CD4-positive, alpha-beta memory T cell (primary cell): ENCODE results near the gene ESYT2. TPM values are rescaled to one million over a fixed set of nuclear protein-coding genes. Genes with fewer than 3 reads are reported as not detected.
A peak's percentile ranks its signal among the peaks of the same experiment; 100 is the strongest.

Experiments
- CTCF ChIA-PET: fragments of 350-600 bp; sonication (Branson Sonifier 250); formaldehyde crosslinking; loops from one replicate; lab custom pipeline; 2021; ENCODE audit warnings: inconsistent platforms; ENCODE audit not compliant: partially characterized antibody; lab: Charles Lee
- POLR2A ChIA-PET: fragments of 350-600 bp; sonication (Branson Sonifier 250); formaldehyde crosslinking; loops from one replicate; lab custom pipeline; 2021; ENCODE audit not compliant: partially characterized antibody; lab: Charles Lee
- DNase-seq, 5 donors: peaks; one replicate each; pipeline versions ENCODE4 v3.0.0 to v3.0.0-alpha.2; 2020 to 2022; ENCODE audit warnings: mixed read lengths in 1 of 5
- H3K27ac ChIP-seq: one replicate; pipeline ENCODE4 v1.7.0; 2013; ENCODE audit warnings: low read depth, low read length
- H3K27me3 ChIP-seq: 2 replicates; pipeline ENCODE4 v1.7.0; 2013; ENCODE audit warnings: mild to moderate bottlenecking, low read length, moderate library complexity; ENCODE audit not compliant: insufficient read depth
- H3K36me3 ChIP-seq: 2 replicates; pipeline ENCODE4 v1.7.0; 2013; ENCODE audit warnings: mild to moderate bottlenecking, low read length, moderate library complexity; ENCODE audit not compliant: insufficient read depth
- H3K4me1 ChIP-seq: 2 replicates; pipeline ENCODE4 v1.7.0; 2013; ENCODE audit warnings: mild to moderate bottlenecking, low read length, moderate library complexity; ENCODE audit not compliant: insufficient read depth
- H3K4me3 ChIP-seq, 2 donors: one replicate each; pipeline ENCODE4 v1.7.0; 2013; ENCODE audit warnings: low read length in 2 of 2, mild to moderate bottlenecking in 1 of 2
- H3K9me3 ChIP-seq, 2 donors: one replicate each; pipeline ENCODE4 v1.7.0; 2013; ENCODE audit warnings: low read length in 2 of 2, control low read depth in 1 of 2; ENCODE audit not compliant: control insufficient read depth in 1 of 2
- H3K27ac Mint-ChIP-seq, 7 donors: one replicate each; pipeline ENCODE4 v1.8.0; 2020 to 2021; ENCODE audit warnings: mixed read lengths in 7 of 7, mild to moderate bottlenecking in 6 of 7, inconsistent platforms in 3 of 7, moderate library complexity in 3 of 7
- H3K27me3 Mint-ChIP-seq, 2 donors: one replicate each; pipeline ENCODE4 v1.8.0; 2020 to 2021; ENCODE audit warnings: mixed read lengths in 2 of 2
- H3K36me3 Mint-ChIP-seq, 2 donors: one replicate each; pipeline ENCODE4 v1.8.0; 2020 to 2021; ENCODE audit warnings: mixed read lengths in 2 of 2, inconsistent platforms in 1 of 2, mild to moderate bottlenecking in 1 of 2
- H3K4me1 Mint-ChIP-seq, 4 donors: one replicate each; pipeline ENCODE4 v1.8.0; 2020 to 2021; ENCODE audit warnings: mixed read lengths in 4 of 4, mild to moderate bottlenecking in 1 of 4
- H3K4me3 Mint-ChIP-seq, 8 donors: one replicate each; pipeline ENCODE4 v1.8.0; 2020 to 2021; ENCODE audit warnings: mixed read lengths in 8 of 8, mild to moderate bottlenecking in 7 of 8, moderate library complexity in 6 of 8, inconsistent platforms in 3 of 8
- H3K9me3 Mint-ChIP-seq, 8 donors: one replicate each; pipeline ENCODE4 v1.8.0; 2020 to 2021; ENCODE audit warnings: mixed read lengths in 8 of 8, mild to moderate bottlenecking in 5 of 8, inconsistent platforms in 3 of 8, moderate library complexity in 1 of 8
- intact Hi-C: fragments of 100-400 bp; cut with micrococcal nuclease; formaldehyde crosslinking; loops from one replicate; pipeline ENCODE4 v1.15.1; 2023
- polyA plus RNA-seq, 2 donors: library from polyadenylated mRNA; unstranded; fragments of 300-500 nt; fragmentation: Illumina TruSeq; gene quantifications; one replicate each; pipeline ENCODE4 v1.2.3, GENCODE V29; 2021
- total RNA-seq, 2 experiments: library from RNA; stranded (reverse); gene quantifications; one replicate each; pipeline ENCODE4 v1.2.3, GENCODE V29; 2021

The ESYT2 gene
- total and polyA plus RNA-seq, 4 experiments from 2014 or later: 52.3 to 116 (median 106) TPM

GRCh38 chr7:158805937-158806336 is 23.4 kb downstream of the ESYT2 start:
- peaks cover 30 to 54% of the 10 kb centered on the region in 2 donors for H3K36me3 Mint-ChIP-seq
- Histone ChIP-seq H3K27ac (no peak overlapping the region), H3K4me3 (no peak overlapping the region), H3K4me1 (peaks cover 61% of the 10 kb centered on the region), H3K9me3 (no peaks in the 10 kb centered on the region), H3K27me3 (no peaks in the 10 kb centered on the region), H3K36me3 (peaks cover 15% of the 10 kb centered on the region)
- no peak for DNase-seq
- no peak overlapping the region for H3K4me3 Mint-ChIP-seq
- intact Hi-C loops: no loop called here
- peaks cover 47 to 85% (median 64%) of the 10 kb centered on the region in 4 donors for H3K4me1 Mint-ChIP-seq
- peak overlapping the region in 5 of 7 donors; percentile 23 to 97 (median 52) for H3K27ac Mint-ChIP-seq
- ChIA-PET POLR2A (interaction anchor here (9.5 kb wide), 1 partner anchor 19 kb away, joined by 255 read pairs; the partner anchor contains the start of gene ESYT2), CTCF (interaction anchor here (1.4 to 1.8 kb wide), 2 partner anchors 9 to 171 kb away, joined by 4 to 6 read pairs; no protein-coding TSS in a partner anchor)
- H3K9me3 Mint-ChIP-seq: peaks cover 0 to 14% (median 0%) of the 10 kb centered on the region in 8 donors
- no peaks in the 10 kb centered on the region for H3K27me3 Mint-ChIP-seq

DNA sequence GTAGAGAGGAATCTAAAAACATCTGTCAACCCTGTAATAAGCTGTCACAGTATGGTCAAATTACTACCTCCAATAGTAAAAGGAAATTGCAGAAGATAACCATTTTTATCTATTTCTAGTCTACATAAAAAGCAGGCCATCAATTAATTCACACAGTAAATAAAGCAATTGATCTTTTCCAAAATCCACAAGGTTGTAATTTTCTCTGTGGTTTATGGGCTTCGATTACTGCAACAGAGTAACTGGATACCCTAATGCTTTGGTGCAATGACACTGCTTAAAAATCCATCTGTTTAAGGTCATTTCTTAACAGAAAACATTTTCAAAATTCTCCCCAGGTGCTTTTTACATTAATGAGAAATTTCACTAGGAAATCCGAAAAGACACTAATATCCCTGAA is 23.9 kb downstream of the ESYT2 start:
- ChIA-PET CTCF (interaction anchor here (1.4 to 1.8 kb wide), 3 partner anchors 10 to 171 kb away, joined by 4 to 6 read pairs (median 4); no protein-coding TSS in a partner anchor), POLR2A (interaction anchor here (9.5 kb wide), 1 partner anchor 20 kb away, joined by 255 read pairs; the partner anchor contains the start of gene ESYT2)
- no peak overlapping the region for H3K4me3 ChIP-seq
- H3K27ac ChIP-seq: no peak overlapping the region
- no peaks in the 10 kb centered on the region for H3K9me3 ChIP-seq
- intact Hi-C loops: no loop called here
- H3K36me3 ChIP-seq: peaks cover 15% of the 10 kb centered on the region
- peaks cover 0 to 14% (median 0%) of the 10 kb centered on the region in 8 donors for H3K9me3 Mint-ChIP-seq
- H3K36me3 Mint-ChIP-seq: peaks cover 30 to 51% of the 10 kb centered on the region in 2 donors
- no peak for DNase-seq
- H3K4me1 ChIP-seq: peaks cover 61% of the 10 kb centered on the region
- no peaks in the 10 kb centered on the region for H3K27me3 Mint-ChIP-seq
- H3K27ac Mint-ChIP-seq: peak overlapping the region; percentile 53 to 97 (median 91)
- peaks cover 44 to 83% (median 62%) of the 10 kb centered on the region in 4 donors for H3K4me1 Mint-ChIP-seq
- H3K27me3 ChIP-seq: no peaks in the 10 kb centered on the region
- H3K4me3 Mint-ChIP-seq: peak overlapping the region in 3 of 8 donors; percentile 4 to 70 (median 32)

- peaks cover 37 to 81% (median 57%) of the 10 kb centered on the region in 4 donors for H3K4me1 Mint-ChIP-seq
- H3K27me3 Mint-ChIP-seq: no peaks in the 10 kb centered on the region
- peak in 3 of 5 donors; percentile 48 to 53 (median 48) for DNase-seq
- CTCF ChIA-PET: interaction anchor here (1.5 kb wide), 1 partner anchor 9 kb away, joined by 4 read pairs; no protein-coding TSS in a partner anchor
- no peak overlapping the region for H3K4me3 ChIP-seq
- H3K36me3 Mint-ChIP-seq: peaks cover 20 to 46% of the 10 kb centered on the region in 2 donors
- peaks cover 60% of the 10 kb centered on the region for H3K4me1 ChIP-seq
- no peaks in the 10 kb centered on the region for H3K9me3 ChIP-seq
- POLR2A ChIA-PET: interaction anchor here (0.9 to 9.5 kb wide), 2 partner anchors 11 to 21 kb away, joined by 4 to 255 read pairs; partner anchors contain the start of gene ESYT2
- peak overlapping the region; percentile 36 to 73 (median 67) for H3K4me3 Mint-ChIP-seq
- no peaks in the 10 kb centered on the region for H3K27me3 ChIP-seq
- H3K27ac Mint-ChIP-seq: peak overlapping the region; percentile 87 to 98 (median 91)
- intact Hi-C loops: no loop called here
- peaks cover 15% of the 10 kb centered on the region for H3K36me3 ChIP-seq
- peaks cover 0 to 13% (median 0%) of the 10 kb centered on the region in 8 donors for H3K9me3 Mint-ChIP-seq
- peak overlapping the region; percentile 23 for H3K27ac ChIP-seq
Measured at GRCh38 chr7:158804335-158804734, 25.0 kb downstream of the ESYT2 start.

- peaks cover 18 to 48% of the 10 kb centered on the region in 2 donors for H3K36me3 Mint-ChIP-seq
- peak overlapping the region in 7 of 8 donors; percentile 42 to 67 (median 60) for H3K4me3 Mint-ChIP-seq
- DNase-seq: peak in 3 of 5 donors; percentile 37 to 53 (median 51)
- H3K27me3 ChIP-seq: no peaks in the 10 kb centered on the region
- H3K9me3 Mint-ChIP-seq: peaks cover 0 to 8% (median 0%) of the 10 kb centered on the region in 8 donors
- H3K27ac Mint-ChIP-seq: peak overlapping the region; percentile 80 to 92 (median 91)
- H3K27ac ChIP-seq: peak overlapping the region; percentile 28
- H3K27me3 Mint-ChIP-seq: no peaks in the 10 kb centered on the region
- H3K36me3 ChIP-seq: peaks cover 19% of the 10 kb centered on the region
- peaks cover 40 to 80% (median 61%) of the 10 kb centered on the region in 4 donors for H3K4me1 Mint-ChIP-seq
- ChIA-PET CTCF (interaction anchor here (1.0 kb wide), 1 partner anchor 12 kb away, joined by 3 read pairs; no protein-coding TSS in a partner anchor), POLR2A (interaction anchor here (1.0 to 1.8 kb wide), 4 partner anchors 9 to 26 kb away, joined by 4 to 6 read pairs (median 4); partner anchors contain the start of gene ESYT2)
- H3K4me1 ChIP-seq: peaks cover 59% of the 10 kb centered on the region
- H3K9me3 ChIP-seq: no peaks in the 10 kb centered on the region
- no peak overlapping the region for H3K4me3 ChIP-seq
- intact Hi-C loops: no loop called here
Measured at GRCh38 chr7:158803367-158803969, 25.8 kb downstream of the ESYT2 start.

- intact Hi-C loops: no loop called here
- H3K36me3 Mint-ChIP-seq: peaks cover 17 to 47% of the 10 kb centered on the region in 2 donors
- CTCF ChIA-PET: interaction anchor here (1.0 kb wide), 1 partner anchor 13 kb away, joined by 3 read pairs; no protein-coding TSS in a partner anchor
Measured at GRCh38 chr7:158802535-158803366, 26.6 kb downstream of the ESYT2 start.

DNA sequence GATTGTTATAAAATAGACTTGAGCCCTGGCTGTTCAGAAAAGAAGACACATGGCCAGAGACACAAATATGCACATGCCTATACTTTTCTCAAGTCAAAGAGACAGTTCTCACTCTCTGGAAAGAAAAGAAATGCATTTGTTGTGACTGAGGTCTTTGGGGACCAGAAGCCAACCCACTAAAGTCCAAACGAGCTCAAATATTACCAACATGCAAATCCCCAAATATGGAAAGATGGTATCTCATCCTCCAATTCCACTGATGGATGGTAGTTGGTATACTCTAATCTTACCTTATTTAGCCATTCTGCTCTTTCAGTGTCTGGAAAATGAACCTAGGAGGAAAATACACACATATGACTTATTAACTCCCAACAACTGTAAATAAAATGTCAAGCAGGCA is 30.6 kb downstream of the ESYT2 start:
- no peaks in the 10 kb centered on the region for H3K9me3 ChIP-seq
- no peak overlapping the region for H3K27ac ChIP-seq
- peaks cover 46% of the 10 kb centered on the region for H3K4me1 ChIP-seq
- H3K4me3 ChIP-seq: no peak overlapping the region
- POLR2A ChIA-PET: interaction anchor here (0.6 to 1.2 kb wide), 2 partner anchors 14 to 18 kb away, joined by 3 read pairs; no protein-coding TSS in a partner anchor
- peaks cover 0 to 3% (median 0%) of the 10 kb centered on the region in 8 donors for H3K9me3 Mint-ChIP-seq
- H3K4me3 Mint-ChIP-seq: peak overlapping the region in 1 of 8 donors; percentile 29
- H3K27me3 ChIP-seq: no peaks in the 10 kb centered on the region
- no peak for DNase-seq
- CTCF ChIA-PET: interaction anchor here (1.2 kb wide), 1 partner anchor 25 kb away, joined by 4 read pairs; no protein-coding TSS in a partner anchor
- peaks cover 31 to 61% (median 43%) of the 10 kb centered on the region in 4 donors for H3K4me1 Mint-ChIP-seq
- peaks cover 46% of the 10 kb centered on the region for H3K36me3 ChIP-seq
- intact Hi-C loops: no loop called here
- no peaks in the 10 kb centered on the region for H3K27me3 Mint-ChIP-seq
- H3K36me3 Mint-ChIP-seq: peaks cover 20 to 55% of the 10 kb centered on the region in 2 donors
- peak overlapping the region in 6 of 7 donors; percentile 30 to 82 (median 58) for H3K27ac Mint-ChIP-seq

More at GRCh38 chr7:158802535-158803366, 26.6 kb downstream of the ESYT2 start:
- no peak for DNase-seq
- POLR2A ChIA-PET: interaction anchor here (0.9 to 1.8 kb wide), 5 partner anchors 10 to 26 kb away, joined by 4 to 6 read pairs (median 4); partner anchors contain the start of gene ESYT2
- Histone ChIP-seq H3K9me3 (no peaks in the 10 kb centered on the region), H3K4me1 (peaks cover 53% of the 10 kb centered on the region), H3K27ac (peak overlapping the region; percentile 28), H3K27me3 (no peaks in the 10 kb centered on the region), H3K4me3 (no peak overlapping the region), H3K36me3 (peaks cover 16% of the 10 kb centered on the region)
- H3K4me3 Mint-ChIP-seq: peak overlapping the region; percentile 42 to 70 (median 60)
- peak overlapping the region; percentile 80 to 92 (median 91) for H3K27ac Mint-ChIP-seq
- peaks cover 0 to 8% (median 0%) of the 10 kb centered on the region in 8 donors for H3K9me3 Mint-ChIP-seq
- H3K4me1 Mint-ChIP-seq: peaks cover 40 to 73% (median 58%) of the 10 kb centered on the region in 4 donors
- no peaks in the 10 kb centered on the region for H3K27me3 Mint-ChIP-seq
